Measurements from ENCODE around the gene EYA3.

- TF ChIP-seq CTCF (IDR thresholded peaks at IDR 0.05; ENCODE audit: low read depth, low read length, poor library complexity, severe bottlenecking) = no peak
- no peak for TF ChIP-seq EZH2phosphoT487 (IDR thresholded peaks at IDR 0.05; ENCODE audit: borderline replicate concordance, low read length)
These were observed 62.1 kb downstream of the EYA3 start for GRCh38 chr1:28026329-28026728.

Data from DOHH2 (cell line).